A673 (cell line): ENCODE results near the gene GGT7.

Experiments used
- CTCF ChIP-seq: fragments of 300-800, 200-600 bp; sonication (generic); conservative IDR thresholded peaks from 2 replicates; pipeline ENCODE4 v1.5.1; 2017; ENCODE audit warnings: low read depth, mild to moderate bottlenecking, antibody characterized with exemption, low read length, moderate library complexity, mixed read lengths
- EZH2 ChIP-seq: fragments of 200-600 bp; sonication (generic); IDR thresholded peaks from 2 replicates; pipeline ENCODE4 v1.6.1; 2017; ENCODE audit warnings: borderline replicate concordance, low read depth, mild to moderate bottlenecking, mixed read lengths, antibody characterized with exemption, low read length; ENCODE audit not compliant: poor library complexity, severe bottlenecking

DNA sequence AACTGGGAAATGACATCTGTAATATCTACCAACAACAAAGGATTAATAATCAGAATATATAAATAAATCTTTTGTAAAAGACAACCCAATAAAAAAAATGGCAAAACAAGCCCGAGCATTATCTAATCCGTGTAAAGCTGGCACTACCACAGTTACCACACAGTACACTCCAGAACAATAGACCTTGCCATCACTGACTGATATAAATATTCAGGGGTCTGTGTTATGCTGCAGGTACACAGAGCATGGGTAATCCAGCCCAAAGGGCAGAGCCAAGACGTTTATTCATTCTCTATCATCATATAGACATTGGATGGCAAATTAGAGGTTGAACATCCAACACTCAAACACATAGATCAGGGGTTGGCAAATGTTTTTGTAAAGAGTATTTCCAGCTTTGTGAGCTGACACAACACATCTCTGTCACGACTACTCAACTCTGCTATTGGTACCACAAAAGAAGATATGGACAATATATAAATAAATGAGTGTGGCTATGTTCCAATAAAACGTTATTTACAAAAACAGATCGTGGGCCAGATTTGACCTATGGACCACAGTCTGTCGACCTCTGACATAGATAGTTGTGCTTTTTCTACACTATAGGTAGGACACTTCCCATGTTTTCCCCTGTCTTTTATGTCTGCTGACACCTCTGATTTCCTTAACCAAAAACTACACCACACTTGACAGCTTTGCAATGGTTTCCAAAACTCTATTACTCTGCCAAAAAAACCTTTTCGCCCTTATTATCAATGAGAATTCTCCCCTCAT is 51.7 kb downstream of the GGT7 start:
- no peak for TF ChIP-seq CTCF
- TF ChIP-seq EZH2 = no peak
